NK-92 (cell line): ENCODE measurements around the gene GNB2.

Experiments
- DNase-seq: peaks from one replicate; lab custom pipeline; 2025; ENCODE audit not compliant: unreplicated experiment; lab: John Stamatoyannopoulos, UW

The GNB2 gene

DNA sequence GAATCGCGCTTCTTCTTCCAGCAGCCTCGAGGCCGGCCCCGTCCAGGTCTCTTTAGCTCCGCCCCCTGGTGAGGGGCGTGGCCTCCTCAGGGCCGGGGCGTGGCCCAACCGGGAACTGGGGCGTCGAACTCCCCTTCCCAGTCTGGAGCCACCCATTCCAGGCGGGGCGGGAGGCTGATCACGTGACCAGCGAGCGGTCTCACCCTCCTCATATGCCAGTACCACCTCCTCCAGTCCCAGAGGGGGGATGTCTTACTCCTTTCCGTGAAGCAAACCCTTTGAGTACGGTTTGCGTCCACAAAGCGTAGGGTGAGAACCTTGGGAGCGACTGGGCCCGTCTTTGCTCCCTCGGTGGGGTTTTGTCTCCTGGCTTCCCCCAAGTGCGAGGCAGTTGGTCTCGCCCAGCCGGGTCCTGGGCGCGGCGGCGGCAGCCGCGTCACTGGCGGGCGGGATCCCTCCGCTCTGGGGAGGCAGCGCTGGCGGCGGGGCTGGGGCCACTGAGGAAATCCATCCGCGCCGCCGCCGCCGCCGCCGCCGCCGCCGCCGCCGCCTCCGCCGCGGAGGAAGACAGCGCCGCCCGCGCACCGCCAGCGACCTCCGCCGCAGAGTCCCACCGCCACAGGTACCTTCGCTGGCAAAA is at the start of gene GNB2:
TSS of gene GNB2 (plus strand) at position 439 of the 640 bp plus-strand sequence. CDS start 2,526 bp downstream, outside the sequence.
- DNase-seq, result peak; percentile 89

GRCh38 chr7:100623951-100624824 is 49.4 kb upstream of the GNB2 start:
- DNase-seq, result no peak

DNA sequence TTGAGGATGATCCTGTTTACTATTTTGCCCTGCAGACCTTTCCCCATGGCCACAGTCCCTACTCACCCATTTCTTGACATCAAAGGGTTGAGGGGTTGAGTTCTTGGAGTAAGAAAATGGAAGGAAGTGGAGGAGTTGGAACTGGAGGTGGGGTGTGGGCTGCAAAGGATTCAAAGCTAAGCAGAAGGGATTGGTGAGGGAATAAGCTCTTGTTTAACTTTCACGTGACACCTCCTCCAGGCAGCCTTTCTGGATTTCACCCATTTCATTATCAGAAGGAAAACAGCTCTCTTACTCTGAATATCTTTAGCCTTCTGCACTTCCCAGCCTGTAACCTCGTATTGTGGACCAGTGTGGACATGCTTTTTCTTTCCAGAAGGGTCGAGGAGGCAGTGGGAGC is 47.5 kb upstream of the GNB2 start:
- no peak for DNase-seq

GRCh38 chr7:100626530-100627237 is 46.9 kb upstream of the GNB2 start:
- peak; percentile 42 for DNase-seq

GRCh38 chr7:100627238-100627549 is 46.3 kb upstream of the GNB2 start:
- no peak for DNase-seq

DNA sequence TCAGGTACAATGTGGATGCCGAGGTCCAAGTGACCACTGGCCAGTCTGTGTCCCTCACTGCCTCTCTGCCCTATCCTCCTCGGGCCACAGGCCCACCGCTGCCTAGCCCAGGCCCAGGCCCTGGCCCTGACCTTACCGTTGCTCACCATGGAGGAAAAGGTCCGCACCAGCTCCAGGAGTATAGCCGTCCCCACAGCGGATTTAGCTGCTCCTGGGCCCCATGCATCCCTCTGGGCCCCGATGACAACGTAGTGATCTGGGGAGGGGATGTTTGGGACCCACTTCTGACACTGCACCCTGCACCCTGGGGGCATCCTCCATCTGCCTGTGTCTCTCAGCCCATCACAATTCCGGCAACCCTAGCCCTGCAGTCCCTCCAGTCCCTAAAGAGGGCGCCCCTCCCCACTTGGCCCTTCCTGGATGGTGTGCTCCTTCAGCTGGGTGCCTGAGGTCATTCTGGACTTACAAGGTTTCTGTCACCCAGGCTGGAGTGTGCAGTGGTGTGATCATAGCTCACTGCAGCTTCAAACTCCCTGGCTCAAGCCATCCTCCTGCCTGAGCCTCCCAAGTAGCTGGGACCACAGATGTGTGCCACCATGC is 44.3 kb upstream of the GNB2 start:
- DNase-seq, result no peak

DNA sequence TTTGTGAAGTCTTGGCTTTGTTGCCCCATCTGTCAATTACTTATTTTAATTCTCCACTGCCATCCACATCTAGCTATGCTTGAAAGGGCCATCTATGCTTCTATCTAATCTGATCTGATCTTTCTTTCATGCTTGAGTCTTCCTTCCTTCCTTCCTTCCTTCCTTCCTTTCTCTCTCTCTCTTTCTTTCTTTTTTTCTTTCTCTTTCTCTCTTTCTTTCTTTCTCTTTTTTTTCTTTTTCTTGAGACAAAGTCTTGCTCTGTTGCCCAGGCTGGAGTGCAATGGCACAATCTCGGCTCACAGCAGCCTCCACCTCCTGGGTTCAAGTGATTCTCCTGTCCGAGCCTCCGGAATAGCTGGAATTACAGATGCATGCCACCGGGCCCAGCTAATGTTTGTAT is 43.5 kb upstream of the GNB2 start:
- DNase-seq, result no peak

DNA sequence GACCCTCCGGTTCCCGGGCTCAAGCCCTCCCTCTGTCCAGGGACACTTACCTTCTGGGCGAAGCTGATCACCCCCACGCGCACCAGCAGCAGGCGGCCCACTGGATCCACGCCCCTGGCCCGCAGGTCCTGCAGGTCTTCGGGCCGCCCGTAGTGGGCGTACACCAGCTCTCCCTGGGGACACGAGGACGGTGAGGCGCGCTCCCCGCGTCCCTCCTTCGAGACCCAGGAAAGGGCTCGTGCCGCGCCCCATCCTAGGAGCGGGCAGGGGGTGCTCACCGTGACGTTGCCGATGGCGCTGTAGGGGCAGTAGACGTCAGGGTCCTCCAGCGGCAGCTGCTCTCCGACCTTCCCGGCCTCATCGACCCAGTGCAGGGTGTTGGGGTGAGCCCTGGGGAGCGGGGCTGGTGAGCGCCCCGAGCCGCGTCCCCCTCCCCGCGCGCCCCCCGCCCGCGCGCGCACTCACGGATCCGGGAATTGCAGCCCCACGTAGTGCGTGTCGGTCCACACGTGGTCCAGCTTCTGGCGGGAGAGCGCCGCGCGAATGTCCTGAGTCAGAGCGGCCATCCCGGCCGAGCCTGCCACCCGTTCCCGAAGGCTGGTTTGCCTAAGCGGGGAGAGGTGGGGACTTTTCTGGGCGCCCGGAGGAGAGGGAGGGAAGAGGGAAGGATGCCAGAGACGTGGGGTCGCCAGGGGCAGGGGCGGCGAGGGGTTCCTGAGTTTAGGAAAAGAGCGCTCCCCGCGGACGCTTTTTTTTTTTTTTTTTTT is 40.4 kb upstream of the GNB2 start:
- no peak for DNase-seq

DNA sequence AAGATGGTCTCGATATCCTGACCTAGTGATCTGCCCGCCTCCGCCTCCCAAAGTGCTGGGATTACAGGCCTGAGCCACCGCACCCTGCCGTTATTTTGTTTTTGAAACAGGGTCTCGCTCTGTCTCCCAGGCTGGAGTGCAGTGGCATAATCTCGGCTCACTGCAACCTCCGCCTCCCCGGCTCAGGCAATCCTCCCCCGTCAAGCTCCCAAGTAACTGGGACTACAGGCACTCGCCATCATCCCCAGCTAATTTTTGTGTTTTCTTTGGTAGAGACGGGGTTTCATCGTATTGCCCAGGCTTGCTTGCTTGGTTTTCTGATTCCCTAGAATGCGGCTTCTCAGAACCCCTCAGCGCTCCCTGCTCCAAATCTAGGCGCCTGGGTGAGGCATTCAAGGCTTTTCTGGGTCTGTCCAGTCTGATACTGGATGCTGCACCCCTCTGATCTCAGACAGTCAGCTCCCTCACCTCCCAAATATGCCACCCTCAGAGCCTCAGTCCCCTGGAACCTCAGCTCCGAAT is 33.5 kb upstream of the GNB2 start:
- no peak for DNase-seq

DNA sequence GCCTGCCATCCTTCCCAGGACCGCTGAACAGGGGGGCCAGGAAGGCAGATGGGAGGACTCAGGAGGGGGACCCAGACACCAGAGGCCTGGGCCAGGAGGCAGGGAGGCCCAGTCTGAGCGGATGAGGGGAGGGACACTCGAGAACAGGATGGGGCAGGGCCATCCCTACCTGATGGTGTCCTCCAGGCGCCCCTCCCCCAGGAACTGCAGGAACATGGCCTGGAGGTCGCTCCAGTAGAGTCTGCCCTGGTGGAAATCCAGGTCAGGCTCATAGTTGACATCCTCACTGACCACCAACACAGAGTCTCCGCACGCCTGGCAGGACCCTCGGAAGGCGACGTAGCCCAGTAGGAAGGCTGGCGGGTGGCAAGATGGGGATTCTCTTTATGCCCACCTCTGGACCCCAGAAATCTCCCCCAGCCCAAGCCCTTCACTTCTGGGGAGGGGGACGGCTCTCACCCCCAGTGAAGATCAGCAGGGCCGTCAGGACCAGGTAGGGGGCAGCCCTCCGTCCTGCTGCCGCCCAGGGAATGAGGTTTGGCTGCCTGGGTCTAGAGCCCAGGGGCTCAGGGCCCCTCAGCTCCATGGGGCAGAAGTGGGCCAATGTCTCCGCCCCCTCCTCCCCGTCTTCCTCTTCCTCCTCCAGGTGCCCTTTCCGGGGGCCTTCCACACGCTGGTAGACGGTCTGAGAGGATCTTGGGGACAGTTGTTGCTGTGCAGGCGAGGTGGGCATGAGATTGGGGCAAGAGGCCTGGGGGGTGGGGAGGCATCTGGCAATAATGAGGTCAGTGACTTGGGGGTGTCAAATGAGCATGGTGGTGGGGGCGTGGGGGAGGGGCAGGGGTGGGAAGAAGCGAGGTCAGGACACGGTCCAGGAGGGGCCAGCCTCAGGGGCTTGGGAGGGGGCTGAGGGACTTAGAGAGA is 32.8 kb upstream of the GNB2 start:
- DNase-seq, result no peak

DNA sequence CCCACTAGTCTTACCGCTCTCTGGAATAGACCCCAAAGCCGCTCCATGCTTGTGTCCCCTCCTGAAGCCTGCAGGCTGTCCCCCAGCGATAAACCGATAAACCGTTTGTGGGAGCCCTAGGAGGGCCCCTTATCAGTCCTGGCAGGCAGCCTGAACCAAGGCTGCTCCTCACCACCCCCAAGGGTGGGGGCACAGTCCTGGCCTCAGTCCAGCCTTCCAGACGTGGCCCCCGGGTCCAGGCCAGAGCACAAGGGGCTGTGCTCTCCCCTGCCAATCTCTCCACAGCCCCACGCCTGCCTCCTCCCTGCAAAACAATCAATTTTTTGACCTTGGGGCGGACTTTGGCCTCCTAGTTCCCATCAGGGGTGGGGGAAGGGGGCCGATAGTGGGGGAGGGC is 32.1 kb upstream of the GNB2 start, which contains the start of gene TFR2:
TSS of gene TFR2 (minus strand) at position 90 of the 397 bp plus-strand sequence. CDS start at position 47, 43 bp downstream.
- DNase-seq, result no peak

DNA sequence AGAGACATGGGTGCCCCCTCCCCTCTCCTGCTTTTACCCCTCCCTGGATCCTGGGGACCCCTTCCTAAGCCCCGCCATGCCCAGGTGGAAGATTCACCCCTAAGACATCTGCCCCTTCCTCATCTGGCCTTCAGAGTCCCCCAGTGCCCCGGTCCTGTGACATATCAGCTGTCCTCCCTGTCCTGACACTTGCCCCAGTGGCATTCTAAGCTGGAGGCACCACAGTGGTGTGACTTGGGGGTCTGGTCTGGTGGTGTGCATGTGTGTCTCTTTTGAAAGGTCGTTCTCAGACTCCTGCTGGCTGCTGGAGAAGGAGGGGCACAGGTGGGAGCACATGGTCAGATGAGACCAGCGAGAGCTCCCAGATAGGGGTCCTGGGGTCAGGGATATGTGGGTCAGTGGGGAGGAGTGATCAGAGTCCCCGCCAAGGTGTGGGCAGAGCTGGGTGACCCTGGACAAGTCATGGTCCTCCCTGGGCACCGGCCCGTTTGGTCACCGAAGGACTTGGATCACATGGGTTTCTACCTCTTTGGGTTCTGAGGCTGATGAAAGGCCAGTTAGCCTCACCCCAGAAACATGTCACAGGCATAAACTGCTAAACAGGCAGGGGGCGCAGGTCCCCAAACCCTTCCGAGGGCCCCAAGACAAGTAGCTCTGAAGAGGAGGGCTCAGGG is 31.5 kb upstream of the GNB2 start:
- DNase-seq, result no peak

DNA sequence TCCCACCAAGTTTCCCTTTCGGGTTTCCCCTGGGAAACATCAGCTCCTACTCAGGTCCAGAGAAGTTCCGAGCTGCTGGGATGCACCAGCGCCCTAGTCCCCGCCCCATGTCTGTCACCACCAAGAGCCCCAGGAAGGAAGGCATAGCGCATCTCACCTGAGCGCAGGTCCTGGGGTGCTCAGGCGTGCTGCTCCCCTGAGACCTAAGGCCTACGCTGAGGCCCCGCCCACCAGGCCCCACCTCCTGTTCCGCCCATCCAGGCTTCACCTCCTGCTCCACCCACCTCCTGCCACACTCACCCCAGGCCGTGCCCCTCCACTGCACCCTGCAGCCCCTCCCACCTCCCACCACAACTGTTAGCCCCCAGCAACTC is 31.0 kb upstream of the GNB2 start:
- DNase-seq, result no peak

GRCh38 chr7:100649826-100650565 is 23.5 kb upstream of the GNB2 start:
- DNase-seq, result no peak

DNA sequence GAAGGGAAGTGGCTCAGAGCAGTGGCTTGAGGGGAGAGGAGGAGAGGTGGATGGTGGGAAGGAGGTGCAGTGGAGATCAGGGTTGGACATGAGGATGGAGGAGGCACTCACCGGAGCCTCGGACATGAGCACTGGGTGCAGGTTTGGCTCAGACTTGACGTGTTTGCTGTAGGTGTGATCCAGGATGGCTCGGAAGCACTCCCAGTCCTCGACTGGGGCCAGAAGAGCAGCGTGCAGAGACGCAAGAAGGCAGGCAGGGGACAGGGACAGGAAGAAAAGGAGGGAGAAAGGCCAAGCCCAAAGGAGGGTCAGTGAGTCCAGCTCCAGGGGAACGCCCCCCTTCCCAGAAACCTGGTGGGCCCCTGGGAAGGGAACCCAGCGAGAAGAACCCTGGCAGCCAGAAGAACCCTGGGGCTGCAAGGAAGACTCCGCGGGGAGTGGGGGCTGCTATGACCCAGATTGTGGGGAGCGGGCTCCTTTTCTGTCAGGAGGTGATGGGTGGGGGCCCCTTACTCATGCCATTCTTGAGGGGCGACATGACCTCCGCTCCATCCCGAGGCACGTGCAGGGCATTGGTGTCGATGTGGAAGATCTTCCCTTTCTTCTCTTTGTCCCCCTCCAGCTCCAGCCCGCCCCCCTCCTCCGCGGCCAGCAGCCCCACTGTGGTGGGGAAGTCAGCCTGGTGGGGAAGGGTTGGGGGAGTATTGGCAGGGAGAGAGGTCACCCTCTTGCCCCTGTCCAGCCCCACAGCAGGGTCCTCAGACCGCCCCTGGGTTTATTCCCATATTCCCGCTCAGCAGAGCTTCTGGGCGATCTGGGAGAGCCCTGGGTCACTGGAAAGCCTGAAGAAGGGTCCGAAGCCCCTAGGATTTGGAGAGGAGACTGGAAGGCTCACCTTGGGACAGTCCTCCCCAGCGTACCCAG is 18.4 kb upstream of the GNB2 start:
- DNase-seq, result no peak

DNA sequence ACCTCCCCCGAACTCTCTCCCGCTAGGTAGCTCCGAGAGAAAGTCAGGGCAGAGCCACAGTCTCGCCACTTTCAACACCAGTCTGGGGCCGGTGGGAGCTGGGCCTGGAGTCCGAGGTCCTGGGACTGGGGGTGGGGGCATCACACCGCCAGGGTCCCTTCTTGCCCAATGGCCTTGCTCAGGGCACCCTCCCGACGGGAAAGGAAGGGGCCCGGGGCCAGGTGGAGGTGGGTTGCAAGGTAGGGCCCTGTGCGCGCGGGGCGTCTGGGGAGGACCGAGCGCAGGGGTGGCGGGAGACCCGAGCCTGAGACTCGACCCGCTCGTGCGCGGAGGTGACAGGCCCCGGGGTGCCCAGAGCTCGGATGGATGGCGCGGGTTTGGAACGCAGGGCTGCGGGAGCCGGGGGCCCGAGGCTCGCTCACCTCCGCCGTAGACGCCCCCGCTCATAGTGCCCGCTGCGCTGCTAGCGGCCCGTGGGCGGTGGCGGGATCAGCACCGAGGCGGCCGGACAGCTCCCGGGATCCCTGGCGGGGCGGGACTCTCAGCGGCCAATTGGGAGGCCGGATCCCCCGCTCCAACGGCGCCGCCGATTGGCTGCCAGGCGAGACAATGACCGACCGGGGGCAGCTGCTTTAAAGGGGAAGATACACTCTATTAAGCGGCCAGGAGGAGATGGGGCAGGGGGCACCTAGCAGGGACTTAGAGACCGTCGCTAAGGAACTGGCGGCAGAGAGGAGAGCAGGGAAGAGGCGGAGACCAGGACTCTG is 17.4 kb upstream of the GNB2 start, which contains the start of gene ACTL6B:
TSS of gene ACTL6B (minus strand) at position 541 of the 767 bp plus-strand sequence. CDS start at position 447, 94 bp downstream.
- DNase-seq, result no peak
